Fibroblast of lung (primary cell): ENCODE measurements around the gene SLC25A28. TPM values are rescaled to one million over a fixed set of nuclear protein-coding genes. Genes with fewer than 3 reads are reported as not detected.

Source experiments
- DNase-seq, 2 donors: peaks; one replicate each; pipeline versions ENCODE4 v3.0.0 to v3.0.0-alpha.2; 2010; ENCODE audit warnings: low read depth in 2 of 2
- H2AFZ ChIP-seq: 2 replicates; pipeline ENCODE4 v1.5.1; 2012; ENCODE audit warnings: low read length, control low read depth, inconsistent platforms
- H3K27ac ChIP-seq: 2 replicates; pipeline ENCODE4 v1.5.1; 2011; ENCODE audit warnings: low read length, control low read depth; ENCODE audit not compliant: insufficient read depth
- H3K27me3 ChIP-seq: 2 replicates; pipeline ENCODE4 v1.5.1; 2011; ENCODE audit warnings: mild to moderate bottlenecking, low read length; ENCODE audit not compliant: control insufficient read depth, insufficient read depth
- H3K36me3 ChIP-seq: 2 replicates; pipeline ENCODE4 v1.5.1; 2011; ENCODE audit warnings: low read length; ENCODE audit not compliant: control insufficient read depth, insufficient read depth
- H3K4me1 ChIP-seq: 2 replicates; pipeline ENCODE4 v1.5.1; 2011; ENCODE audit warnings: low read length; ENCODE audit not compliant: control insufficient read depth, insufficient read depth; ENCODE audit errors: extremely low read depth
- H3K4me2 ChIP-seq: 2 replicates; pipeline ENCODE4 v1.5.1; 2011; ENCODE audit warnings: low read length, control low read depth; ENCODE audit not compliant: insufficient read depth; ENCODE audit errors: extremely low read depth
- H3K4me3 ChIP-seq, 4 experiments: fragments of 200-600 bp in 1 of 4; sonication (generic) in 1 of 4; replicated peaks in 1 of 4; 2 replicates each; pipeline ENCODE4 v1.5.1; 2011 to 2016; ENCODE audit warnings: low read length in 4 of 4, low read depth in 3 of 4, mild to moderate bottlenecking in 3 of 4, control low read depth in 2 of 4, inconsistent platforms in 1 of 4, mixed read lengths in 1 of 4; ENCODE audit not compliant: insufficient read depth in 1 of 4; ENCODE audit errors: control extremely low read depth in 1 of 4
- H3K79me2 ChIP-seq: 2 replicates; pipeline ENCODE4 v1.5.1; 2012; ENCODE audit warnings: mild to moderate bottlenecking, low read length, inconsistent platforms; ENCODE audit not compliant: control insufficient read depth, insufficient read depth
- H3K9ac ChIP-seq: 2 replicates; pipeline ENCODE4 v1.5.1; 2011; ENCODE audit warnings: mild to moderate bottlenecking, low read length, control low read depth; ENCODE audit not compliant: insufficient read depth
- H3K9me3 ChIP-seq: 2 replicates; pipeline ENCODE4 v1.5.1; 2012; ENCODE audit warnings: low read depth, low read length; ENCODE audit not compliant: control insufficient read depth, insufficient read depth
- H4K20me1 ChIP-seq: 2 replicates; pipeline ENCODE4 v1.5.1; 2011; ENCODE audit warnings: low read length; ENCODE audit not compliant: control insufficient read depth, insufficient read depth; ENCODE audit errors: extremely low read depth
- EZH2 ChIP-seq: IDR thresholded peaks from 2 replicates; pipeline ENCODE4 v1.5.1; 2012; ENCODE audit warnings: low read length, control low read depth, mild to moderate bottlenecking; ENCODE audit errors: missing control alignments
- polyA plus RNA-seq, 2 donors: library from polyadenylated mRNA; depleted of rRNA in 1 of 2; stranded (reverse) in 1 of 2; unstranded in 1 of 2; fragments of >200 nt; gene quantifications; 2 replicates each; pipeline ENCODE4 v1.2.1, GENCODE V29; 2011 to 2012; ENCODE audit warnings: missing spikeins in 1 of 2
- total RNA-seq: library from RNA; depleted of rRNA; stranded (reverse); fragments of >200 nt; gene quantifications from 2 replicates; pipeline ENCODE4 v1.2.1, GENCODE V29; 2014
- TF ChIP-seq, protein P1 (sequence below), 2 donors: IDR thresholded peaks in 1 of 2; conservative IDR thresholded peaks in 1 of 2; 1 replicate in 1 of 2; 2 replicates in 1 of 2; pipeline ENCODE4 v1.5.1; 2011 to 2012; ENCODE audit warnings: low read length in 2 of 2, control low read depth in 1 of 2, inconsistent platforms in 1 of 2, low read depth in 1 of 2, mild to moderate bottlenecking in 1 of 2

The SLC25A28 gene
- total and polyA plus RNA-seq, 2 donors (not counting 1 experiment from before 2014, with no cell fraction given): 19.8 to 30.7 TPM

DNA sequence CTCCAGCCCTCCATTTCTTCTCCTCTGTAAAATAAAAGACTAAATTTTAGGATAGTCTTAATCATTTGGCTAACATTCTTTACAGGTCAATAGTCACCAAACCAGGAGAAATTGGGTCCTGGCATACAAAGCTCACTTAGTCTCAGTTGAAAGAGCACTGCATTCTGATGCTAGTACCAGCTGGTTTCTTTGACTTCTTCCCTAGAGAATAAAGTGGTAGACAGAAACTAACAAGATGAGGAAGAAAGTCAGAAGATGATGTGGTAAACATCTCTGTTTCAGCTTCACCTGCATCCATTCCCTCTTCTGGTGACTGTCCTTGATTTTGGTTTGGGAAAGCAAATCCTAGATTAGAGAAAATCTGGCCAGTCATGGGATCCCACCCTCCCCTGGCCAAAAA, 50.3 kb downstream of the SLC25A28 start:
- no peak for DNase-seq
- H3K4me1 ChIP-seq: no peaks in the 10 kb centered on the region
- no peaks in the 10 kb centered on the region for H4K20me1 ChIP-seq
- H3K9ac ChIP-seq: no peak overlapping the region
- no peak overlapping the region for H3K4me2 ChIP-seq
- TF ChIP-seq, protein P1, sequence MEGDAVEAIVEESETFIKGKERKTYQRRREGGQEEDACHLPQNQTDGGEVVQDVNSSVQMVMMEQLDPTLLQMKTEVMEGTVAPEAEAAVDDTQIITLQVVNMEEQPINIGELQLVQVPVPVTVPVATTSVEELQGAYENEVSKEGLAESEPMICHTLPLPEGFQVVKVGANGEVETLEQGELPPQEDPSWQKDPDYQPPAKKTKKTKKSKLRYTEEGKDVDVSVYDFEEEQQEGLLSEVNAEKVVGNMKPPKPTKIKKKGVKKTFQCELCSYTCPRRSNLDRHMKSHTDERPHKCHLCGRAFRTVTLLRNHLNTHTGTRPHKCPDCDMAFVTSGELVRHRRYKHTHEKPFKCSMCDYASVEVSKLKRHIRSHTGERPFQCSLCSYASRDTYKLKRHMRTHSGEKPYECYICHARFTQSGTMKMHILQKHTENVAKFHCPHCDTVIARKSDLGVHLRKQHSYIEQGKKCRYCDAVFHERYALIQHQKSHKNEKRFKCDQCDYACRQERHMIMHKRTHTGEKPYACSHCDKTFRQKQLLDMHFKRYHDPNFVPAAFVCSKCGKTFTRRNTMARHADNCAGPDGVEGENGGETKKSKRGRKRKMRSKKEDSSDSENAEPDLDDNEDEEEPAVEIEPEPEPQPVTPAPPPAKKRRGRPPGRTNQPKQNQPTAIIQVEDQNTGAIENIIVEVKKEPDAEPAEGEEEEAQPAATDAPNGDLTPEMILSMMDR (conservative IDR thresholded peaks at IDR 0.05 in 1 of 2, IDR thresholded peaks at IDR 0.05 in 1 of 2; ENCODE audit: low read depth in 1 of 2, low read length in 2 of 2): no peak
- TF ChIP-seq EZH2: no peak
- no peak overlapping the region for H3K4me3 ChIP-seq
- H3K9me3 ChIP-seq: no peaks in the 10 kb centered on the region
- no peak overlapping the region for H2AFZ ChIP-seq
- H3K79me2 ChIP-seq: no peaks in the 10 kb centered on the region
- H3K36me3 ChIP-seq: no peaks in the 10 kb centered on the region
- H3K27me3 ChIP-seq: no peaks in the 10 kb centered on the region
- H3K27ac ChIP-seq: no peak overlapping the region

DNA sequence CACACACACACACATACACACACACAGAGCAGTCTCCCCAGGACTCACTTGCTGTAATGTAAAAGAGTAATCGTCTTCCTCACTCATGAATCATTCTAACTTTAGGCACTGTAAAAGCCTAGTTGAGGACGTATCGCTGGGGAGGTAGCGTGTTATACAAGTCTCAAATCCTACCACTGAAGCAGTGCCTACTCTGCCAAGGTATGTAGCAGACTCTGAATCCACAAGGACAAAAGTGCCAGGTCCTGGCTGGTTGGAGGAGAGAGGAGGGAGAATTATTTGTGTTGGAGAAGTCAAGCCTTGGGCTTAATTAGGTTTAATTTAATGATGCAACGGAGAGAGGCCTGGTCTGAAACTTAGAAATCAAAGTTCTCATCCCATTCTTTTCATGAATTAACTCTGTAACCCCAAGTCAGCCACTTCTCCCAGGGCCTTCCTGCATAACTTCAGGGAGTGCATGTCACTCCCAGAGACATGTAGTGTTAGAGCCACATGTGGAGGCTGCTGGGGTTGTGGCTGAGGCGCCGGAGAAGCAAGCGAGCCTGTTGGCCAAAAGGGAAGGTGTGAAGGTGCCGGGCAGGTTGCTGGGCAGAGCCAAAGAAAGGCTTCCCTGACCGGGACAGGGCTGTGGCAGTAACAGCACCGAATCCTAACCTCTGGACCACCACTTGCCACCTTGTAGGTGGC, 50.8 kb downstream of the SLC25A28 start:
- no peak overlapping the region for H2AFZ ChIP-seq
- H3K79me2 ChIP-seq: no peaks in the 10 kb centered on the region
- H3K4me3 ChIP-seq: no peak overlapping the region
- no peaks in the 10 kb centered on the region for H3K4me1 ChIP-seq
- no peaks in the 10 kb centered on the region for H3K27me3 ChIP-seq
- DNase-seq: no peak
- TF ChIP-seq, protein P1 (conservative IDR thresholded peaks at IDR 0.05 in 1 of 2, IDR thresholded peaks at IDR 0.05 in 1 of 2; ENCODE audit: low read depth in 1 of 2, low read length in 2 of 2): no peak
- no peak for TF ChIP-seq EZH2
- H3K27ac ChIP-seq: no peak overlapping the region
- no peaks in the 10 kb centered on the region for H4K20me1 ChIP-seq
- H3K9ac ChIP-seq: no peak overlapping the region
- no peaks in the 10 kb centered on the region for H3K36me3 ChIP-seq
- no peak overlapping the region for H3K4me2 ChIP-seq
- H3K9me3 ChIP-seq: no peaks in the 10 kb centered on the region

DNA sequence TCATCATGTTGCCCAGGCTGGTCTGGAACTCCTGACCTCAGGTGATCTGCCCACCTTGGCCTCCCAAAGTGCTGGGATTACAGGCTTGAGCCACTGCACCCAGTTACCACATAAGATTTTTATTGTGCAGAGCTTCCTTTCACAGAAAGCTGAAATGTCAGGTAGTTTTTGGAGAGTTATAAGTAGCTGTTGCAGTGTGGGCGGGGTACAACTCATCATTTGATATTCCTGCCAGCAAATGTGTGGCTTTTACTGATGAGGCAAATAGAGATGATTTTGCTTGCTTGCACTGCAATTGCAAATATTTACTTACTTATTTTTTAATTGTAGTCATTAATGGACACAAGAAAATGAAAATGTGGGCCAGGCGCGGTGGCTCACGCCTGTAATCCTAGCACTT, 55.1 kb downstream of the SLC25A28 start:
- Histone ChIP-seq H3K36me3 (no peaks in the 10 kb centered on the region), H3K4me3 (no peak overlapping the region), H3K79me2 (no peaks in the 10 kb centered on the region)

More for the DNA sequence above, 55.1 kb downstream of the SLC25A28 start:
- no peak overlapping the region for H2AFZ ChIP-seq
- H3K27me3 ChIP-seq: no peaks in the 10 kb centered on the region
- H3K9me3 ChIP-seq: no peaks in the 10 kb centered on the region
- TF ChIP-seq, protein P1 (conservative IDR thresholded peaks at IDR 0.05 in 1 of 2, IDR thresholded peaks at IDR 0.05 in 1 of 2; ENCODE audit: low read depth in 1 of 2, low read length in 2 of 2): no peak
- no peak for TF ChIP-seq EZH2
- DNase-seq: no peak
- H3K4me2 ChIP-seq: no peak overlapping the region
- H3K4me1 ChIP-seq: no peaks in the 10 kb centered on the region
- no peak overlapping the region for H3K9ac ChIP-seq
- no peak overlapping the region for H3K27ac ChIP-seq
- H4K20me1 ChIP-seq: no peaks in the 10 kb centered on the region
